Muscle of back (tissue), 11 donors: Measurements from ENCODE around the gene DESI2. TPM values are rescaled to one million over a fixed set of nuclear protein-coding genes. Genes with fewer than 3 reads are reported as not detected.
A peak's percentile ranks its signal among the peaks of the same experiment; 100 is the strongest.

ENCODE experiments used
- DNase-seq, 3 donors: peaks; one replicate each; pipeline versions ENCODE4 v3.0.0 to v3.0.0-alpha.2; 2013
- polyA plus RNA-seq, 10 donors: library from polyadenylated mRNA; unstranded; fragments of 120-200 nt; gene quantifications; one replicate each; pipeline ENCODE4 v1.2.1, GENCODE V29; 2013; ENCODE audit not compliant: insufficient read length in 10 of 10

The DESI2 gene
- polyA plus RNA-seq, 10 donors = 42.6 to 57.2 (median 50.4) TPM

GRCh38 chr1:244749230-244750016 is 96.5 kb downstream of the DESI2 start:
- DNase-seq = no peak

GRCh38 chr1:244751271-244751895 is 98.5 kb downstream of the DESI2 start:
- DNase-seq = no peak

GRCh38 chr1:244755673-244756072 is 102.7 kb downstream of the DESI2 start:
- DNase-seq = no peak

- DNase-seq = peak in 1 of 3 donors; percentile 38
Observed at GRCh38 chr1:244757091-244757939, 104.4 kb downstream of the DESI2 start.

Other genes with a start within 250 kb of the DESI2 start
- gene ADSS2, start 201.2 kb upstream of the DESI2 start, polyA plus RNA-seq = 10 to 100 TPM; 17.6 to 31.0 (median 23.1) TPM
- 1 to 10 TPM in 2 of 10 donors, under 1 TPM in 8; 0.46 to 1.4 (median 0.80) TPM for gene CATSPERE, start 191.9 kb upstream of the DESI2 start, polyA plus RNA-seq
- 10 to 100 TPM; 44.4 to 68.7 (median 50.8) TPM for gene COX20, start 182.5 kb downstream of the DESI2 start, polyA plus RNA-seq
- gene HNRNPU, start 211.4 kb downstream of the DESI2 start, polyA plus RNA-seq = 100 to 1,000 TPM; 299 to 411 (median 372) TPM